ENCODE results near the gene LHCGR.

The LHCGR gene

GRCh38 chr2:48755473-48755872 is at the start of gene LHCGR:
Gene LHCGR (minus strand): TSS chr2:48755724. CDS start chr2:48755671, 53 bp downstream.
- Histone ChIP-seq H3K9me3 (ENCODE audit: control insufficient read depth, insufficient read depth, low read depth, low read length) (no peaks in the 10 kb centered on the region), H3K4me3 (ENCODE audit: low read depth, low read length) (no peak within 1 kb of the TSS), H3K27ac (ENCODE audit: extremely low read depth, low read depth, low read length) (no peak within 1 kb of the TSS), H3K36me3 (ENCODE audit: control insufficient read depth in 2 of 2, insufficient read depth in 1 of 2, low read length in 2 of 2) (no peaks in the 10 kb centered on the region), H3K4me1 (ENCODE audit: control insufficient read depth, insufficient read depth, low read length) (no peaks in the 10 kb centered on the region)
- CTCF ChIA-PET = interaction anchor here (0.6 to 0.7 kb wide), 2 partner anchors 101 to 468 kb away, joined by 3 to 5 read pairs; no protein-coding TSS in a partner anchor
- no peak for TF ChIP-seq ZNF354C (tag by site-specific recombination; IDR thresholded peaks at IDR 0.05; ENCODE audit: borderline replicate concordance, low read depth)
- POLR2A ChIA-PET = no interaction called here

DNA sequence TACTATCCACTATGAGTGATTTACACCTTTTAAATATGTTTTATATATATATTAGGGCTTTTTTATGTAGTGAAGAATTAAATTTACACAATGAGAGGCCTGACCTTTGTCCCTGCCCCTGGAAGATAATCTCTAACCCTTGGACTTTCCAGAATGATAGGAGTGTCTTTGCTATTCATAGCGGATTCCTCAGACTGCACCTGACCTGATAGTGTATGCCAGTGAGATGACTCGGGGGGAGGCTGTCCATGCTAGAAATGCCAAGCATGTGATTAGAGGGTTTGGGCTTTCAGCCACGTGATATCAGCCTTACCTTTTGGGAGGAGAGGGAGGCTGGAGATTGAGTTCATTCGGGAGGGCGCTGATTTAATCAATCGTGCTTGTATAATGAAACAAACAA is 44.1 kb upstream of the LHCGR start:
- no peak overlapping the region for H3K27ac ChIP-seq (ENCODE audit: extremely low read depth, low read depth, low read length)
- H3K4me3 ChIP-seq (ENCODE audit: low read depth, low read length) = no peak overlapping the region
- H3K4me1 ChIP-seq (ENCODE audit: control insufficient read depth, insufficient read depth, low read length) = no peaks in the 10 kb centered on the region
- CTCF ChIA-PET = interaction anchor here (0.6 kb wide), 1 partner anchor 29 kb away, joined by 3 read pairs; no protein-coding TSS in a partner anchor
- H3K36me3 ChIP-seq (ENCODE audit: control insufficient read depth in 2 of 2, insufficient read depth in 1 of 2, low read length in 2 of 2) = no peaks in the 10 kb centered on the region
- POLR2A ChIA-PET = no interaction called here
- no peak for TF ChIP-seq ZNF274 (IDR thresholded peaks at IDR 0.05; ENCODE audit: low read length)
- TF ChIP-seq ZNF274 (tag by site-specific recombination; IDR thresholded peaks at IDR 0.05; ENCODE audit: borderline replicate concordance) = no peak
- no peak for TF ChIP-seq ZSCAN16 (tag by site-specific recombination; IDR thresholded peaks at IDR 0.05)
- TF ChIP-seq ZNF555 (tag by site-specific recombination; conservative IDR thresholded peaks at IDR 0.05) = no peak
- no peak for TF ChIP-seq ZFP69B (tag by site-specific recombination; IDR thresholded peaks at IDR 0.05)
- no peak for TF ChIP-seq ZNF529 (tag by site-specific recombination; IDR thresholded peaks at IDR 0.05; ENCODE audit: insufficient replicate concordance)
- H3K9me3 ChIP-seq (ENCODE audit: control insufficient read depth, insufficient read depth, low read depth, low read length) = peaks cover 2% of the 10 kb centered on the region; the same call in 1 of the 2 replicates

DNA sequence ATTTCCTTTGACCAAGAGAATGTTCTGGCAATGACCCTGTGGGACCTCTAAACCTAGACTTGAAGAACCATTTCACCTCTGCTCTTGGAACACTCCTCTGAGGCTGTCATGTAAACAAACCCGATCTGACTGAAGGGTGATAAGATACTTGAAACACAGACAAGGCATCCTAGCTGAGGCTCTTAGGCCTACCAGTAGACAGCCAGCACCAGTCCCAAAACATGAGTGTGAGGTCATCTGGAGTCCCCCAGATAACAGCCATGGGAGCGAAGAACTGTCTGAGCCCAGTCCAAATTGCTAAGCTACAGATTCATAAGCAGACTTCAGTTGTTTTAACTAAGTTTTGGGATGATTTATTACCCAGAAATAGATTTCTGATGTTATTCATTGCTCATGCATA is 39.5 kb upstream of the LHCGR start:
- no peak overlapping the region for H3K27ac ChIP-seq (ENCODE audit: extremely low read depth, low read depth, low read length)
- no peaks in the 10 kb centered on the region for H3K4me1 ChIP-seq (ENCODE audit: control insufficient read depth, insufficient read depth, low read length)
- no peak overlapping the region for H3K4me3 ChIP-seq (ENCODE audit: low read depth, low read length)
- H3K9me3 ChIP-seq (ENCODE audit: control insufficient read depth, insufficient read depth, low read depth, low read length) = peaks cover 2% of the 10 kb centered on the region; the same call in 1 of the 2 replicates
- no peak for TF ChIP-seq ZNF132 (tag by site-specific recombination; IDR thresholded peaks at IDR 0.05; ENCODE audit: borderline replicate concordance)
- no peak for TF ChIP-seq PRDM6 (tag by site-specific recombination; IDR thresholded peaks at IDR 0.05)
- TF ChIP-seq, protein P1, sequence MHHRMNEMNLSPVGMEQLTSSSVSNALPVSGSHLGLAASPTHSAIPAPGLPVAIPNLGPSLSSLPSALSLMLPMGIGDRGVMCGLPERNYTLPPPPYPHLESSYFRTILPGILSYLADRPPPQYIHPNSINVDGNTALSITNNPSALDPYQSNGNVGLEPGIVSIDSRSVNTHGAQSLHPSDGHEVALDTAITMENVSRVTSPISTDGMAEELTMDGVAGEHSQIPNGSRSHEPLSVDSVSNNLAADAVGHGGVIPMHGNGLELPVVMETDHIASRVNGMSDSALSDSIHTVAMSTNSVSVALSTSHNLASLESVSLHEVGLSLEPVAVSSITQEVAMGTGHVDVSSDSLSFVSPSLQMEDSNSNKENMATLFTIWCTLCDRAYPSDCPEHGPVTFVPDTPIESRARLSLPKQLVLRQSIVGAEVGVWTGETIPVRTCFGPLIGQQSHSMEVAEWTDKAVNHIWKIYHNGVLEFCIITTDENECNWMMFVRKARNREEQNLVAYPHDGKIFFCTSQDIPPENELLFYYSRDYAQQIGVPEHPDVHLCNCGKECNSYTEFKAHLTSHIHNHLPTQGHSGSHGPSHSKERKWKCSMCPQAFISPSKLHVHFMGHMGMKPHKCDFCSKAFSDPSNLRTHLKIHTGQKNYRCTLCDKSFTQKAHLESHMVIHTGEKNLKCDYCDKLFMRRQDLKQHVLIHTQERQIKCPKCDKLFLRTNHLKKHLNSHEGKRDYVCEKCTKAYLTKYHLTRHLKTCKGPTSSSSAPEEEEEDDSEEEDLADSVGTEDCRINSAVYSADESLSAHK (tag by site-specific recombination; IDR thresholded peaks at IDR 0.05) = no peak
- no peak for TF ChIP-seq ZNF473 (tag by site-specific recombination; IDR thresholded peaks at IDR 0.05)
- no peak for TF ChIP-seq TRIM28 (IDR thresholded peaks at IDR 0.05; ENCODE audit: borderline replicate concordance, low read length)
- CTCF ChIA-PET = interaction anchor here (0.6 kb wide), 1 partner anchor 29 kb away, joined by 4 read pairs; no protein-coding TSS in a partner anchor
- no peaks in the 10 kb centered on the region for H3K36me3 ChIP-seq (ENCODE audit: control insufficient read depth in 2 of 2, insufficient read depth in 1 of 2, low read length in 2 of 2)
- POLR2A ChIA-PET = no interaction called here

GRCh38 chr2:48793671-48794070 is 38.1 kb upstream of the LHCGR start:
- ChIA-PET CTCF (no interaction called here), POLR2A (no interaction called here)
- no peak overlapping the region for H3K4me3 ChIP-seq (ENCODE audit: low read depth, low read length)
- peaks cover 2% of the 10 kb centered on the region; the same call in 1 of the 2 replicates for H3K9me3 ChIP-seq (ENCODE audit: control insufficient read depth, insufficient read depth, low read depth, low read length)
- H3K27ac ChIP-seq (ENCODE audit: extremely low read depth, low read depth, low read length) = no peak overlapping the region
- H3K36me3 ChIP-seq (ENCODE audit: control insufficient read depth in 2 of 2, insufficient read depth in 1 of 2, low read length in 2 of 2) = no peaks in the 10 kb centered on the region
- no peaks in the 10 kb centered on the region for H3K4me1 ChIP-seq (ENCODE audit: control insufficient read depth, insufficient read depth, low read length)
- TF ChIP-seq ZNF354C (tag by site-specific recombination; IDR thresholded peaks at IDR 0.05; ENCODE audit: borderline replicate concordance, low read depth) (no peak), ZNF623 (tag by site-specific recombination; IDR thresholded peaks at IDR 0.05) (no peak), TSHZ1 (tag by site-specific recombination; IDR thresholded peaks at IDR 0.05; ENCODE audit: borderline replicate concordance) (no peak), ZNF660 (tag by site-specific recombination; IDR thresholded peaks at IDR 0.05) (no peak), HOXC10 (CRISPR knock-in tag; IDR thresholded peaks at IDR 0.05) (no peak), ZNF114 (tag by site-specific recombination; IDR thresholded peaks at IDR 0.05) (no peak), ZNF677 (tag by site-specific recombination; IDR thresholded peaks at IDR 0.05) (no peak), ZNF670 (tag by site-specific recombination; IDR thresholded peaks at IDR 0.05; ENCODE audit: low read depth) (no peak), ZNF221 (tag by site-specific recombination; IDR thresholded peaks at IDR 0.05; ENCODE audit: borderline replicate concordance) (no peak), ZNF302 (tag by site-specific recombination; IDR thresholded peaks at IDR 0.05; ENCODE audit: low read depth) (no peak), ZNF274 (IDR thresholded peaks at IDR 0.05; ENCODE audit: low read length) (no peak), ZNF274 (tag by site-specific recombination; IDR thresholded peaks at IDR 0.05; ENCODE audit: borderline replicate concordance) (no peak)

All from HEK293 (cell line).